HEK293 (cell line): Measurements from ENCODE around the gene CLPTM1.

Experiments used
- CTCF ChIA-PET: fragments of 350-600 bp; formaldehyde crosslinking; extraction: SDS; loops from one replicate; lab custom pipeline; 2021; ENCODE audit warnings: antibody characterized with exemption; lab: Yijun Ruan, JAX
- POLR2A ChIA-PET: fragments of 300-600 bp; formaldehyde crosslinking; extraction: SDS; loops from one replicate; lab custom pipeline; 2020; ENCODE audit warnings: antibody characterized with exemption, inconsistent platforms; lab: Yijun Ruan, JAX
- H3K27ac ChIP-seq: fragments of 200-500 bp; sonication (Bioruptor generic); 2 replicates; pipeline ENCODE4 v1.5.1; 2014; ENCODE audit warnings: low read depth, low read length, control low read depth, inconsistent platforms; ENCODE audit errors: extremely low read depth
- H3K36me3 ChIP-seq, 2 experiments: fragments of 200-500 bp in 1 of 2; sonication (Bioruptor generic) in 1 of 2; 1 replicate in 1 of 2; 2 replicates in 1 of 2; pipeline ENCODE4 v1.5.1; 2014 to 2017; ENCODE audit warnings: inconsistent platforms in 2 of 2, low read length in 2 of 2; ENCODE audit not compliant: control insufficient read depth in 2 of 2, insufficient read depth in 1 of 2
- H3K4me1 ChIP-seq: fragments of 200-500 bp; sonication (Bioruptor generic); 2 replicates; pipeline ENCODE4 v1.5.1; 2014; ENCODE audit warnings: mild to moderate bottlenecking, low read length, inconsistent platforms; ENCODE audit not compliant: control insufficient read depth, insufficient read depth
- H3K4me3 ChIP-seq: 2 replicates; pipeline ENCODE4 v1.5.1; 2011; ENCODE audit warnings: low read depth, mild to moderate bottlenecking, control low read depth, low read length, moderate library complexity
- H3K9me3 ChIP-seq: fragments of 200-500 bp; sonication (Bioruptor generic); 2 replicates; pipeline ENCODE4 v1.5.1; 2014; ENCODE audit warnings: low read depth, low read length, inconsistent platforms; ENCODE audit not compliant: control insufficient read depth, insufficient read depth
- AEBP2 ChIP-seq: fragments of 450-650 bp; formaldehyde crosslinking; IDR thresholded peaks from 2 replicates; pipeline ENCODE4 v1.5.1; 2016; ENCODE audit warnings: missing biosample characterization, missing genetic modification characterization, borderline replicate concordance
- KLF16 ChIP-seq: fragments of 450-650 bp; formaldehyde crosslinking; IDR thresholded peaks from 2 replicates; pipeline ENCODE4 v1.5.1; 2017; ENCODE audit warnings: missing biosample characterization, missing genetic modification characterization
- KLF7 ChIP-seq: fragments of 450-650 bp; formaldehyde crosslinking; IDR thresholded peaks from 2 replicates; pipeline ENCODE4 v1.5.1; 2016; ENCODE audit warnings: missing biosample characterization, missing genetic modification characterization, borderline replicate concordance
- REST ChIP-seq: fragments of 450-650 bp; formaldehyde crosslinking; IDR thresholded peaks from 2 replicates; pipeline ENCODE4 v1.5.1; 2016; ENCODE audit warnings: missing biosample characterization, missing genetic modification characterization
- SCRT2 ChIP-seq: fragments of 450-650 bp; formaldehyde crosslinking; IDR thresholded peaks from 2 replicates; pipeline ENCODE4 v1.5.1; 2016; ENCODE audit warnings: missing biosample characterization, missing genetic modification characterization
- ZBTB20 ChIP-seq: fragments of 450-650 bp; formaldehyde crosslinking; IDR thresholded peaks from 2 replicates; pipeline ENCODE4 v1.5.1; 2016; ENCODE audit warnings: missing biosample characterization, missing genetic modification characterization
- ZNF10 ChIP-seq: fragments of 450-650 bp; formaldehyde crosslinking; IDR thresholded peaks from 2 replicates; pipeline ENCODE4 v1.5.1; 2017; ENCODE audit warnings: missing biosample characterization, missing genetic modification characterization
- ZNF148 ChIP-seq: fragments of 450-650 bp; formaldehyde crosslinking; IDR thresholded peaks from 2 replicates; pipeline ENCODE4 v1.5.0; 2017; ENCODE audit warnings: missing biosample characterization, missing genetic modification characterization, borderline replicate concordance
- ZNF24 ChIP-seq: fragments of 450-650 bp; formaldehyde crosslinking; IDR thresholded peaks from 2 replicates; pipeline ENCODE4 v1.5.1; 2016; ENCODE audit warnings: missing biosample characterization, missing genetic modification characterization
- ZNF426 ChIP-seq: fragments of 450-650 bp; formaldehyde crosslinking; IDR thresholded peaks from 2 replicates; pipeline ENCODE4 v1.5.1; 2017; ENCODE audit warnings: missing biosample characterization, missing genetic modification characterization, mild to moderate bottlenecking, inconsistent platforms, moderate library complexity
- ZNF555 ChIP-seq: fragments of 450-650 bp; formaldehyde crosslinking; conservative IDR thresholded peaks from 2 replicates; pipeline ENCODE4 v1.5.1; 2017; ENCODE audit warnings: missing biosample characterization, mild to moderate bottlenecking, missing genetic modification characterization, inconsistent platforms
- ZNF596 ChIP-seq: fragments of 450-650 bp; IDR thresholded peaks from 2 replicates; pipeline ENCODE4 v1.5.0; 2018; ENCODE audit warnings: missing biosample characterization, mild to moderate bottlenecking, missing genetic modification characterization, moderate library complexity
- ZNF645 ChIP-seq: fragments of 450-650 bp; formaldehyde crosslinking; IDR thresholded peaks from 2 replicates; pipeline ENCODE4; 2016; ENCODE audit warnings: missing biosample characterization, missing genetic modification characterization
- ZNF670 ChIP-seq: fragments of 450-650 bp; formaldehyde crosslinking; IDR thresholded peaks from 2 replicates; pipeline ENCODE4 v1.5.1; 2016; ENCODE audit warnings: missing biosample characterization, missing genetic modification characterization, low read depth
- ZNF837 ChIP-seq: fragments of 450-650 bp; formaldehyde crosslinking; IDR thresholded peaks from 2 replicates; pipeline ENCODE4 v1.5.1; 2016; ENCODE audit warnings: missing biosample characterization, missing genetic modification characterization
- TF ChIP-seq, protein P1 (sequence below): fragments of 450-650 bp; formaldehyde crosslinking; IDR thresholded peaks from 2 replicates; pipeline ENCODE4 v1.5.1; 2016; ENCODE audit warnings: missing biosample characterization, missing genetic modification characterization
- TF ChIP-seq, protein P2 (sequence below): fragments of 450-650 bp; formaldehyde crosslinking; IDR thresholded peaks from 2 replicates; pipeline ENCODE4 v1.5.1; 2017; ENCODE audit warnings: missing biosample characterization, missing genetic modification characterization
- TF ChIP-seq, protein P3 (sequence below): fragments of 450-650 bp; formaldehyde crosslinking; IDR thresholded peaks from 2 replicates; pipeline ENCODE4 v1.5.1; 2016; ENCODE audit warnings: missing biosample characterization, missing genetic modification characterization

CLPTM1 gene

DNA sequence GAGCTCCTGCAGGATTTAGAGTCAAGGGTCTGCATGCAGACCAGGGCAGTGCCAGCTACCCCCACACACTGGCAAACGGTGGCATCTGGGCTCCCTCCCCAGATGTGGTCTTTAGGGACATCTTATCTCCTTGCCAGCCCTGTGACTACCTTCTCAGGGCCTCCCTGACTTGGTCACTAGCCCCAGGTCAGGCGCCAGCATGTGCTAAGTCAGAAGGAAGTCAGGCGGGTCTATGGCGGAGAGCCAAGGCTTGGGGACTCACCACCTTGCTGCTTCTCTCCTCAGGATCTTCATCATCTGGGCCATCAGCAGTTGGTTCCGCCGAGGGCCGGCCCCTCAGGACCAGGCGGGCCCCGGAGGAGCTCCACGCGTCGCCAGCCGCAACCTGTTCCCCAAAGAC lies 17.6 kb downstream of the CLPTM1 start:
- TF ChIP-seq ZNF645 (tag by site-specific recombination) (no peak), ZNF837 (no peak), KLF7 (tag by site-specific recombination) (no peak), ZNF596 (no peak), KLF16 (tag by site-specific recombination) (no peak), ZNF24 (tag by site-specific recombination) (no peak), ZBTB20 (tag by site-specific recombination) (no peak), ZNF426 (tag by site-specific recombination) (no peak)
- TF ChIP-seq, protein P1, sequence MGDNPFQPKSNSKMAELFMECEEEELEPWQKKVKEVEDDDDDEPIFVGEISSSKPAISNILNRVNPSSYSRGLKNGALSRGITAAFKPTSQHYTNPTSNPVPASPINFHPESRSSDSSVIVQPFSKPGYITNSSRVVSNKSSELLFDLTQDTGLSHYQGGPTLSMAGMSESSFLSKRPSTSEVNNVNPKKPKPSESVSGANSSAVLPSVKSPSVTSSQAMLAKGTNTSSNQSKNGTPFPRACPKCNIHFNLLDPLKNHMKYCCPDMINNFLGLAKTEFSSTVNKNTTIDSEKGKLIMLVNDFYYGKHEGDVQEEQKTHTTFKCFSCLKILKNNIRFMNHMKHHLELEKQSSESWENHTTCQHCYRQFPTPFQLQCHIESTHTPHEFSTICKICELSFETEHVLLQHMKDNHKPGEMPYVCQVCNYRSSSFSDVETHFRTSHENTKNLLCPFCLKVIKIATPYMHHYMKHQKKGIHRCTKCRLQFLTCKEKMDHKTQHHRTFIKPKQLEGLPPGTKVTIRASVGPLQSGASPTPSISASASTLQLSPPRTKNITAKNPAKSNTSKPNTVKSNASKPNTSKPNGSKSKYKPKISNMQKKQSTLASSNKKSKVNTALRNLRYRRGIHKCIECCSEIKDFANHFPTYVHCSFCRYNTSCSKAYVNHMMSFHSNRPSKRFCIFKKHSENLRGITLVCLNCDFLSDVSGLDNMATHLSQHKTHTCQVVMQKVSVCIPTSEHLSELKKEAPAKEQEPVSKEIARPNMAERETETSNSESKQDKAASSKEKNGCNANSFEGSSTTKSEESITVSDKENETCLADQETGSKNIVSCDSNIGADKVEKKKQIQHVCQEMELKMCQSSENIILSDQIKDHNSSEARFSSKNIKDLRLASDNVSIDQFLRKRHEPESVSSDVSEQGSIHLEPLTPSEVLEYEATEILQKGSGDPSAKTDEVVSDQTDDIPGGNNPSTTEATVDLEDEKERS: no peak
- TF ChIP-seq, protein P2, sequence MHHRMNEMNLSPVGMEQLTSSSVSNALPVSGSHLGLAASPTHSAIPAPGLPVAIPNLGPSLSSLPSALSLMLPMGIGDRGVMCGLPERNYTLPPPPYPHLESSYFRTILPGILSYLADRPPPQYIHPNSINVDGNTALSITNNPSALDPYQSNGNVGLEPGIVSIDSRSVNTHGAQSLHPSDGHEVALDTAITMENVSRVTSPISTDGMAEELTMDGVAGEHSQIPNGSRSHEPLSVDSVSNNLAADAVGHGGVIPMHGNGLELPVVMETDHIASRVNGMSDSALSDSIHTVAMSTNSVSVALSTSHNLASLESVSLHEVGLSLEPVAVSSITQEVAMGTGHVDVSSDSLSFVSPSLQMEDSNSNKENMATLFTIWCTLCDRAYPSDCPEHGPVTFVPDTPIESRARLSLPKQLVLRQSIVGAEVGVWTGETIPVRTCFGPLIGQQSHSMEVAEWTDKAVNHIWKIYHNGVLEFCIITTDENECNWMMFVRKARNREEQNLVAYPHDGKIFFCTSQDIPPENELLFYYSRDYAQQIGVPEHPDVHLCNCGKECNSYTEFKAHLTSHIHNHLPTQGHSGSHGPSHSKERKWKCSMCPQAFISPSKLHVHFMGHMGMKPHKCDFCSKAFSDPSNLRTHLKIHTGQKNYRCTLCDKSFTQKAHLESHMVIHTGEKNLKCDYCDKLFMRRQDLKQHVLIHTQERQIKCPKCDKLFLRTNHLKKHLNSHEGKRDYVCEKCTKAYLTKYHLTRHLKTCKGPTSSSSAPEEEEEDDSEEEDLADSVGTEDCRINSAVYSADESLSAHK: no peak
- no peaks in the 10 kb centered on the region for H3K9me3 ChIP-seq
- CTCF ChIA-PET: no interaction called here

DNA sequence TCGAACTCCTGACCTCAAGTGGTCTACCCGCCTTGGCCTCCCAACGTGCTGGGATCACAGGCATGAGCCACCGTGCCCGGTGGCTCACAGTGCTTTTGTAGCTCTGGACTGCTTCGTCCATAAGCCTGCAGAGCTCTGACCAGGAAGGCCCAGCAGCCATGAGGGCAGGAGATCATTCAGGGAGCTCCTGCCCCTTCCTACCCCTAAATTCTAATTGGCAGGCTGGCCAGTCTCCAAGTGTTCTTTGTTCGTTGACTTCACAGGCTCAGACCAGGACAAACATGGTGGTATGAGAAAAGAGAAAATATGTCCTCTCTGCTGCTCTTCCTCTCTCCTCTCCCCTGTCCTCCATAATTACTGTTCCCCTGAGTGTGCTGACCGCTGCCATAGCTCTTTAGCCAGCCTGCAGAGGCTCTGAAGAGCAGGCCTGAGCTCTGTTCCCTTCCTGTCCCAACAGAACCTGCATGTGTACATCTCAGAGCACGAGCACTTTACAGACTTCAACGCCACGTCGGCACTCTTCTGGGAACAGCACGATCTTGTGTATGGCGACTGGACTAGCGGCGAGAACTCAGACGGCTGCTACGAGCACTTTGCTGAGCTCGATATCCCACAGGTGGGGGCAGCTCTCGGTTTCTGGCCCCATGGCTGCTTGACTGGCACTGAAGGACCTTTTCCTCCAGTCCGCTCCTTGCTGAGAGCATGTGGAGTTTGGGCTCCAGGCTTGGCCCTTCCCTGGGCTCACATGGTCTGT lies 19.0 kb downstream of the CLPTM1 start:
- Histone ChIP-seq H3K36me3 (peaks cover 44 to 72% of the 10 kb centered on the region in 2 experiments), H3K27ac (no peak overlapping the region), H3K4me1 (no peaks in the 10 kb centered on the region), H3K4me3 (no peak overlapping the region), H3K9me3 (no peaks in the 10 kb centered on the region)
- ChIA-PET CTCF (interaction anchor here (0.7 kb wide), 1 partner anchor 22 kb away, joined by 4 read pairs; no protein-coding TSS in a partner anchor), POLR2A (interaction anchor here (1.5 kb wide), 1 partner anchor 19 kb away, joined by 4 read pairs; the partner anchor contains the start of gene CLPTM1)
- TF ChIP-seq AEBP2 (no peak), ZNF10 (no peak), SCRT2 (tag by site-specific recombination) (no peak), ZNF555 (tag by site-specific recombination) (no peak), KLF16 (tag by site-specific recombination) (no peak), ZNF670 (tag by site-specific recombination) (no peak), ZNF148 (no peak), REST (tag by site-specific recombination) (no peak)
- TF ChIP-seq, protein P3, sequence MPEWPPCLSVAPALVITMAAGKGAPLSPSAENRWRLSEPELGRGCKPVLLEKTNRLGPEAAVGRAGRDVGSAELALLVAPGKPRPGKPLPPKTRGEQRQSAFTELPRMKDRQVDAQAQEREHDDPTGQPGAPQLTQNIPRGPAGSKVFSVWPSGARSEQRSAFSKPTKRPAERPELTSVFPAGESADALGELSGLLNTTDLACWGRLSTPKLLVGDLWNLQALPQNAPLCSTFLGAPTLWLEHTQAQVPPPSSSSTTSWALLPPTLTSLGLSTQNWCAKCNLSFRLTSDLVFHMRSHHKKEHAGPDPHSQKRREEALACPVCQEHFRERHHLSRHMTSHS (tag by site-specific recombination): no peak

More for the DNA sequence above, 17.6 kb downstream of the CLPTM1 start:
- H3K4me3 ChIP-seq: no peak overlapping the region
- POLR2A ChIA-PET: no interaction called here
- H3K36me3 ChIP-seq: peaks cover 33 to 72% of the 10 kb centered on the region in 2 experiments
- H3K27ac ChIP-seq: no peak overlapping the region
- H3K4me1 ChIP-seq: no peaks in the 10 kb centered on the region
